Measurements from ENCODE around the gene FGF19.
A peak's percentile ranks its signal among the peaks of the same experiment; 100 is the strongest.

The FGF19 gene

GRCh38 chr11:69703768-69704507 lies at the start of gene FGF19:
FGF19 (minus strand) TSS chr11:69704022; CDS start chr11:69703876, 146 bp downstream.
- no peak for DNase-seq

GRCh38 chr11:69752890-69753289 lies 49.1 kb upstream of the FGF19 start:
- DNase-seq, result no peak

- no peak for DNase-seq
Observed at GRCh38 chr11:69750875-69751597, 47.2 kb upstream of the FGF19 start.

- no peak for DNase-seq
Observed at GRCh38 chr11:69750108-69750850, 46.5 kb upstream of the FGF19 start.

GRCh38 chr11:69748637-69749036 lies 44.8 kb upstream of the FGF19 start:
- DNase-seq, result no peak

- no peak for DNase-seq
Observed at GRCh38 chr11:69746752-69747742, 43.2 kb upstream of the FGF19 start.

- no peak for DNase-seq
Observed at GRCh38 chr11:69746140-69746539, 42.3 kb upstream of the FGF19 start.

- DNase-seq, result no peak
Observed at GRCh38 chr11:69745201-69745600, 41.4 kb upstream of the FGF19 start.

GRCh38 chr11:69744435-69744834 lies 40.6 kb upstream of the FGF19 start:
- DNase-seq, result no peak

- no peak for DNase-seq
Observed at GRCh38 chr11:69734841-69735240, 31.0 kb upstream of the FGF19 start.

GRCh38 chr11:69734367-69734766 lies 30.5 kb upstream of the FGF19 start:
- no peak for DNase-seq

- no peak for DNase-seq
Observed at GRCh38 chr11:69732910-69733309, 29.1 kb upstream of the FGF19 start.

- no peak for DNase-seq
Observed at GRCh38 chr11:69731110-69731509, 27.3 kb upstream of the FGF19 start.

GRCh38 chr11:69730500-69730899 lies 26.7 kb upstream of the FGF19 start:
- no peak for DNase-seq

- DNase-seq, result no peak
Observed at GRCh38 chr11:69729252-69729651, 25.4 kb upstream of the FGF19 start.

- DNase-seq, result no peak
Observed at GRCh38 chr11:69727266-69727665, 23.4 kb upstream of the FGF19 start.

- DNase-seq, result no peak
Observed at GRCh38 chr11:69726481-69726880, 22.7 kb upstream of the FGF19 start.

GRCh38 chr11:69726019-69726418 lies 22.2 kb upstream of the FGF19 start:
- no peak for DNase-seq

GRCh38 chr11:69721745-69722144 lies 17.9 kb upstream of the FGF19 start:
- DNase-seq, result peak; percentile 4

- DNase-seq, result no peak
Observed at GRCh38 chr11:69721106-69721505, 17.3 kb upstream of the FGF19 start.

- DNase-seq, result no peak
Observed at GRCh38 chr11:69718912-69719311, 15.1 kb upstream of the FGF19 start.

- DNase-seq, result peak; percentile 23
Observed at GRCh38 chr11:69718147-69718546, 14.3 kb upstream of the FGF19 start.
